GM13977 (cell line): ENCODE measurements around the gene BBOX1.
"Not testable (repeated sequence)": the region's sequence is repeated elsewhere in the genome, so short reads cannot be mapped to it uniquely, and the experiment has no call there.

Source experiments
- DNase-seq: peaks from one replicate; pipeline ENCODE4 v3.0.0; 2012; ENCODE audit warnings: low spot score
- in situ Hi-C: fragments of 300-500 bp; cut with MboI; formaldehyde crosslinking; loops from one replicate; pipeline ENCODE4 v1.12.0; 2022; ENCODE audit warnings: low sequenced_read_pairs, low pct_unique_long_range_greater_than_20kb, mixed read lengths, inconsistent platforms; ENCODE audit not compliant: unreplicated experiment
- TF ChIP-seq, protein P1 (sequence below): IDR thresholded peaks from 2 replicates; pipeline ENCODE4 v1.5.1; 2012; ENCODE audit warnings: mild to moderate bottlenecking, control low read depth; ENCODE audit not compliant: insufficient read depth; ENCODE audit errors: extremely low read depth, missing control alignments

BBOX1 gene

DNA sequence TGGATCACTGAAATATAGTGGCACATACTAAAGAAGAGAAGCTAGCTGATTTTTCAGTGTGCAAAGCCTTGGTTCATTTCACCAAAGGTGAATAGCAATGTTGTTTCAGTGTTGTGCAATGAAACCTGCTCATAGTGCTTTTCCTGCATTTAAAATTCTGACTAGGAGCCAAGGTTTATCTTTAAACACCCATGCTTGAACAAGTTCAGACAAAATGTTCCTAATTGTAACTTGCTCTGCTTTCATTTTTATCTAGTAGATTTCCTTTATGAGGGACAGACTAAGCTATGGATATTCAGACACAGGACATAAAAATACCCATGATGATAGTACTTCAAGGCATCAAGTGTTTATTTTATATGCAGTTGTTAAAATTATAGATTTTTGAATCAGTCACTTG lies 47.7 kb downstream of the BBOX1 start:
- in situ Hi-C loops = no loop called here
- DNase-seq = no peak
- TF ChIP-seq, protein P1, sequence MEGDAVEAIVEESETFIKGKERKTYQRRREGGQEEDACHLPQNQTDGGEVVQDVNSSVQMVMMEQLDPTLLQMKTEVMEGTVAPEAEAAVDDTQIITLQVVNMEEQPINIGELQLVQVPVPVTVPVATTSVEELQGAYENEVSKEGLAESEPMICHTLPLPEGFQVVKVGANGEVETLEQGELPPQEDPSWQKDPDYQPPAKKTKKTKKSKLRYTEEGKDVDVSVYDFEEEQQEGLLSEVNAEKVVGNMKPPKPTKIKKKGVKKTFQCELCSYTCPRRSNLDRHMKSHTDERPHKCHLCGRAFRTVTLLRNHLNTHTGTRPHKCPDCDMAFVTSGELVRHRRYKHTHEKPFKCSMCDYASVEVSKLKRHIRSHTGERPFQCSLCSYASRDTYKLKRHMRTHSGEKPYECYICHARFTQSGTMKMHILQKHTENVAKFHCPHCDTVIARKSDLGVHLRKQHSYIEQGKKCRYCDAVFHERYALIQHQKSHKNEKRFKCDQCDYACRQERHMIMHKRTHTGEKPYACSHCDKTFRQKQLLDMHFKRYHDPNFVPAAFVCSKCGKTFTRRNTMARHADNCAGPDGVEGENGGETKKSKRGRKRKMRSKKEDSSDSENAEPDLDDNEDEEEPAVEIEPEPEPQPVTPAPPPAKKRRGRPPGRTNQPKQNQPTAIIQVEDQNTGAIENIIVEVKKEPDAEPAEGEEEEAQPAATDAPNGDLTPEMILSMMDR = no peak

DNA sequence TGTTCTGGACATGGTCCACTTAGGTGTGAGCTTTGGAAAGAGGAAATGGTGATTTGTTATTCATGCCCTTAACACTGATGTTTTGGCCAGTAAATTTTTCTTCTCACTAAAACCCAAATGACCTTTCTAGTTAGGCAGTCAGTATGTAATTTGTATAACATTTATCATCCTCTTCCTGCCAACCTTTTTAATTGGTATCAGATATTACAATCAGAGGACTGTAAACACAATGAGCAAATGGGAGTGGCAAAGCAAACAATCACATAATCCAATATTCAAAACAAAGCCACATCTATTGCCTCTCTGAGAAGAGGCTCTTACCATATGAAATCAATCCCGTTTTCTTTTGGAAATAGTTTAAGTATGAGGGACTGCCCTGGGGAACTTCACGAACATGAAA lies 49.1 kb downstream of the BBOX1 start:
- in situ Hi-C loops = no loop called here
- no peak for DNase-seq
- TF ChIP-seq, protein P1 = no peak

DNA sequence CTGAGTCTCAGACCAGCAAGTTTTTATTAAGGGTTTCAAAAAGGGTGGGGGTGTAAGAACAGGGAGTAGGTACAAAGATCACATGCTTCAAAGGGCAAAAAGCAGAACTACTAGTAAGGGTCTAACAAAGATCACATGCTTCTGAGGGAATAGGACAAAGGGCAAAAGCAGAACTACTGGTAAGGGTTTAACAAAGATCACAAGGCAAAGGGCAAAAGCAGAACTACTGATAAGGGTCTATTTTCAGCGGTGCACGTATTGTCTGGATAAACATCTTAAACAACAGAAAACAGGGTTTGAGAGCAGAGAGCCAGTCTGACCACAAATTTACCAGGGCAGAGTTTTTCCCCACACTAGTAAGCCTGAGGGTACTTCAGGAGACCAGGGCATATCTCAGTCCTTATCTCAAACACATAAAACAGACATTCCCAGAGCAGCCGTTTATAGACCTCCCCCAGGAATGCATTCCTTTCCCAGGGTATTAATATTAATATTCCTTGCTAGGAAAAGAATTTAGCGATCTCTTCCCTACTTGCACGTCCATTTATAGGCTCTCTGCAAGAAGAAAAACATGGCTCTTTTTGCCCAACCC lies 49.8 kb downstream of the BBOX1 start:
- DNase-seq, in situ Hi-C loops: not testable (repeated sequence)

DNA sequence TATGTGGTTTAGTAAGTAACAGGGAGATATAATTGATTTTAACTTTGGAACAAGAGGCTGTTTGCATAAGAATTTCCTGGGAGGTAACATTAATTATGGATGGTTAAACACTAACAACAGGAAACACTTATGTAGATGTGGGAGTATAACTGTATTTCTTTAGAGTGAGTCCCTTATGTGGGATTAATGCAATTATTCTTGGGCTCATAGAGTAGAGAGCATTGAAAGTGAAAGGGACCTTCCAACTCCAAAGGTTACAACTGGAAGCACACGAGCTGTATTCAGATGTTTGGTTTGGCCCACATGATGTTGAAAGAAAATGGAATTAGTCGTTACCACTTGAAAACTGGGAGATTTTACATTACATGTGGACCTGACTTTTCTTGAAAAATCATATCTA lies 53.5 kb downstream of the BBOX1 start:
- TF ChIP-seq, protein P1 = no peak
- in situ Hi-C loops = no loop called here
- DNase-seq = no peak

DNA sequence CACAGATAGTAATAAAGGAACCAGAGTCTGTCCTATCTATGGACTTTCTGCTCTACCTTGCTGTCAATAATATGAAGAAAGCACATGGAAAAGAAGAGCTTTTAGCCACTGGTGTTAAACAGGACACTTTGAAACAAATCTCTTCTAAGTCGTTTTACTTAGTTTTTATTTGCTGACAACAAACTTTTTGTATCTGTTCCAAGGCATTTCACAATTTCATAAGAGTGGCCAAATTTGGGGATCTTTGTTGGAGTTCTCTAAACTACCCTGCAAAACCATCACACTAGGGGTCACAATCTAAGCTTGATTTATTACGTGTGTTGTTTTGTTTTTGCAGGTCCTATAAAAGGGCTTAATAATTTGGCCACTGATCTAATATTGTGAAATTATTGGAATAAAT lies 54.4 kb downstream of the BBOX1 start:
- TF ChIP-seq, protein P1 = no peak
- no peak for DNase-seq
- in situ Hi-C loops = no loop called here

DNA sequence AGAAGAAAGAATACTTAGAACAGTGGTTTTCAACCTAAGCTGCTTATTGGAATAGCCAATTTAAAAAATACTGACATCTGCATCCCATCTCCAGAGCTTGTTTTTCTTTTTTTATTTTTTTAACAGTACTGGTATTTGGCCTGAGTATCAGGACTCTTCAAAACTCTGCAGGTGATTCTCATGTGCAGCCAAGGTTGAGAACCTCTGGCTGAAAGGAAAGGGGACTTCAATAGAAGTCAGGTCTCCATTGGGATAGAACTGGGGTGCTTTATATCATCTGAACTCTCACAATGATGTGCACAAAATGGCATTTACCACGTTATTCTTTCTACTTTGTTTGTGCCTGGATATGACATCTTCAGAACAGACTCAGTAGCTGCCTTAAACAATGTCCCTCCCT lies 55.3 kb downstream of the BBOX1 start:
- in situ Hi-C loops = no loop called here
- TF ChIP-seq, protein P1 = no peak
- no peak for DNase-seq

DNA sequence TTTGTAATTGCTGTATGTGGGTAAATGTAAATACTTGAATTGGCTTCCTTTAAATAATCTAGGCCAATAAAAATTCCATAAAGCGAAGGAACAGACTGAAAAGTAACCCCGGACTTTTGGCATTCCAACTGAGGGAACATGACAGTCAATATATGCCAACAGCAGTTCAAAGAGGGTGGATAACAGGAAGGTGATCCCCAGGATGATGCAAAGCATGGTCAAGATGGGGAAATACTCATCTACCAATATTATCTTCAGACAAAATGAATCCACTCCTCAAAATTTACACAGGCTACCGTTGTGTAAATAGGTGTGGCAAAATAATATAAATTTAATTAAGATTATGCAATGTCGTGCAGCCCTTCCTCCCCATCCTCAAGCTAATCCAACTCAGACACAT lies 56.9 kb downstream of the BBOX1 start:
- TF ChIP-seq, protein P1 = no peak
- in situ Hi-C loops = no loop called here
- DNase-seq = no peak
